ENCODE data around the gene ALG9. TPM values are rescaled to one million over a fixed set of nuclear protein-coding genes. Genes with fewer than 3 reads are reported as not detected.
A peak's percentile ranks its signal among the peaks of the same experiment; 100 is the strongest.
"Not testable (repeated sequence)": the region's sequence is repeated elsewhere in the genome, so short reads cannot be mapped to it uniquely, and the experiment has no call there.

The ALG9 gene
- total RNA-seq, 1 donor from 2014 or later, result 95.6 TPM

DNA sequence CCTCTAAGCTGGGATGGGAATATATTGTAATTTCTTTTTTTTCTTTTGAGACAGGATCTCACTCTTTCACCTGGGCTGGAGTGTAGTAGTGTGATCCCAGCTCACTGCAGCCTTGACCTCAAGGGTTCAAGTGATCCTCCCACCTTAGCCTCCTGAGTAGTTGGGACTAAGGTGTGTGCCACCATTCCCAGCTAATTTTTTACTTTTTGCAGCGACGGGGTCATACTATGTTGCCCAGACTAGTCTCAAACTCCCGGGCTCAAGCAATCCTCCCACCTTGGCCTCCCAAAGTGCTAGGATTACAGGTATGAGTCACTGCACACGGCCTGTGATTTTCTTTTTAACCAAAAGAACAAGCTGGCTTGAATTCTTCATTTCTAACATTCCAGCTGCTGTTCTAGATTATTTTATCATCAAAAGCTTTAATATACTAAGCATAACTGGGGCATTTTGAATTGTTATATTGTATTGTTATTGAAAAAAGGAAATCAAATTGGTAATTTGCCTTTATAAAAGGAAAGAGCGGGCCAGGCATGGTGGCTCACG lies 78.4 kb downstream of the ALG9 start:
- no peak for DNase-seq

DNA sequence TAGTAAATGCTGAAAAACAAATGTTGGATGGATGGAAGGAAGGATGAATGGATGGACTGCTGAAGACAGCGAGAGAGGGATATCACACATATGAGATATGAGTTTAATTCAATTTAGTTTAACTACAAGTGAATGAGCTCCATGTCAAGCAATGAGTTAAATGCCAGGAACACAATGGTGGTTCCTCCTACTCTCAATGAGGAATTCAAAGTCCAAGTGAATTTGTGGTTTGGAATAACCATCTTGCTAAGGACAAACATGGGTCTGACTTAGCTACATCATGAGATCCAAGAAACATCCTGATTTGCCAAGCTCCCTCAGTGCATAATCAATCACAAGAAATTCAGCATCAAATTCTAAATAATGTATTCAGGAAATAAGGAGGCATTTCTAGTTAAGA lies 79.1 kb downstream of the ALG9 start:
- DNase-seq, result no peak

DNA sequence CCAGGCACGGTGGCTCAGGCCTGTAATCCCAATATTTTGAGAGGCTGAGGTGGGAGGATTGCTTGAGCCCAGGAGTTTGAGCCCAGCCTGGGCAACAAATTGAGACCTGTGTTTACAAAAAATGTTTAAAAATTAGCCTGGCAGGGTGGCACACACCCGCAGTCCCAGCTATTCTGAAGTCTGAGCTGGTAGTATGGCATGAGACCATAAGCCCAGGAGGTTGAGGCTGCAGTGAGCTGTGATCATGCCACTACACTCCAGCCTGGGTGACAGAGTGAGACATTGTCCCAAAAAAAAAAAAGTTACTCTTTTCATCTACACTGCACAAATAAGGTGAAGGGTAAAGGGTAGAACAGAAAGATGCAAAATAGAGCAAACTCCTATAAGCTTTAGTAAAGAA lies 82.9 kb downstream of the ALG9 start:
- no peak for DNase-seq

GRCh38 chr11:111788051-111788450 lies 83.3 kb downstream of the ALG9 start:
- no peak for DNase-seq

DNA sequence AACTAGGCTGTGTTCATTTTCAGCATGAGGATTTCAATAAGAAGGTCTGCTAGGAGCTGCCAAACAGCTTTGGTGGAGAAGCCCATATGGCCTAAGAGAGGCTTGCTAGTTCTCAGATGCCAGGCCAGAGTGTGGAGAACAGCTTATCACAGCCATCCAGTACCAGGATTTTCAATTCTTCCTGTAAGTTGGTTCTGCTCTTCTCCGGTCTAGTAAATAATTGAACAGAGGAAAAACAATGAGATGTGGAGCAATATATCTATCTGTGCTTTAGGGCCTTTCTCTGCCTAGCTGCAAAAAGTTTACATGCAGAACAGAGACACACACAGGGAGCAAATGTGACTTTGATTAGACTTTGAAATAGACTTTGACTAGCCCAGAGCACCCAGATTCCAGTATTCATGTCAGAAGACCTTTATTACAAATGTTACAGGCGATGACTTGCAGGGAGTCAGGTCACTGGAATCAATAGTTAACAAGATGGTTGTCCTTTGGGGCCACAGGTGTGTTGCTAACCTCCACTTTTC lies 85.4 kb downstream of the ALG9 start:
- no peak for DNase-seq

DNA sequence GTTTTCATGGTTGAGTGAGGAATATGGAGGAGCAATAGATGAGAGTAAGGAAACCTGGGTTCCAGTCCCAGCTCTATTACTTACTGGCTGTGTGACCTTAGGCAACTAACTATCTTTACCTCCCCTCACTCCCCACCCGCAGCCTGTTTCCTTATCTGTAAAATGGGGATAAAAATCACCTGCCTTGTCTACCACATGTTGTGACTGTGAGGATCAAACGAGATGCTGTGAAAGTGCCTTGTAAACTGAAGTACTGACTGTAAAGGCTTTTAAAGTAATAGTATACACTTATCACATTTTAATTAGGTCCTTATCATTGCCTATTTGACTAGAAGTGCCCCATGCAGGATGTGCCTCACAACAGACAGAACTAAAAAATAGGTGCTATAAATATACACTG lies 86.3 kb downstream of the ALG9 start:
- no peak for DNase-seq

DNA sequence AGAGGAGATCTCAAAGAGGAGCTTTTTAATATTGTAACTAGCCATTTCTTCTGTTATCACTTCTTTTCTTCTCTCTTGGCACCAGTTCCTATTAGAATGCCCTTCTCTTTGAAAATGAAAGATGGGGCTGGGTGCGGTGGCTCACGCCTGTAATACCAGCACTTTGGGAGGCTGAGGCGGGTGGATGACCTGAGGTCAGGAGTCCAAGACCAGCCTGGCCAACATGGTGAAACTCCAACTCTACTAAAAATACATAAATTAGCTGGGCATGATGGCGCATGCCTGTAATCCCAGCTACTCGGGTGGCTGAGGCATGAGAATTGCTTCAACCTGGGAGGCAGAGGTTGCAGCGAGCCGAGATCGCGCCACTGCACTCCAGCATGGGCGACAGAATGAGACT lies 87.1 kb downstream of the ALG9 start:
- not testable (repeated sequence) for DNase-seq

DNA sequence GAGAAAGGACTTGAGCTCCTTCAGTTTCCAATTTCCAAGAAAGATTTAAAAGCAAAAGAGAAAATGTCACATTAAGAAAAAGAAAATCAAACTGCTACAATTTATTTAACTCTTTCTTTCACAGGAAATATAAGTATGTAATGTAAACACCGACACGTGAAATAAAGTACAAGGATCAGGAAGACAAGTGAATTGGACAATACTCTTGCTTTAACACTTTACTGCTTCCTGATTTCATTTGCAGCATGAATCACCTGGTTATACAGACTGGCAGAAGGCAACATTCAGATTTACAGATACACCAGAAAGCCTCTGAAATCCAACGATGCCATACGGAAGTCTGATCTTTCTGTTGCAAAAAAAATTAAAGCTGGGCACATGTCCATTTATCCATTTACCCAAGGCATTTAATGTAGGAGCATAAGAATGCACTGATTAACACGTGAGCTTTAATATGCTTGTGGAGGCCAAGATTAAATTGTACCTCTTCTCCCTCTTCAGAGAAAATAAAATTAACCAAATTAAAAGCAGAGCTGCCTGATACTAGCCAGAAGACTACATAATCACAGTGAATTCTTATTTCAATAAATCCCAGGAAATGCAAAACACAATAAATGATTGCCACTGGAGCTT lies 89.2 kb downstream of the ALG9 start:
- no peak for DNase-seq

DNA sequence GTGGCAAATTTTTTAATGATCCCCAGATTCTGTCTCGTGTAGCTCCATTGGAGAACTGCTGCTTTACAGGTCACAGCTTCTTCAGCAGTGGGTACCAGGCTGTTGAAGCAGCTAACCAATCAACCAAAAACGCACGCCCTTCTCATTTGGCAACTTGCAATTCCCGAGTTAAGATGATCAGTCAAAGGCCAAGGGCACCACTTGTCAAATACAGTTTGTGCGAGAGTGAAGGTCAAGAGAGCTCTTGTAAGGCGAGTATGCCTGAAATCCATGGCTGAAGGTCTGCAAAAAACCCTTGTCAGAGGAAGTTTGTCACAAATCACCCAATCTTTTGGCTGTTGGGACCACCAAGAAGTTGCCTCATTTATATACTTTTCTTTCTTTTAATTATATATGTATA lies 92.3 kb downstream of the ALG9 start:
- DNase-seq, result no peak

DNA sequence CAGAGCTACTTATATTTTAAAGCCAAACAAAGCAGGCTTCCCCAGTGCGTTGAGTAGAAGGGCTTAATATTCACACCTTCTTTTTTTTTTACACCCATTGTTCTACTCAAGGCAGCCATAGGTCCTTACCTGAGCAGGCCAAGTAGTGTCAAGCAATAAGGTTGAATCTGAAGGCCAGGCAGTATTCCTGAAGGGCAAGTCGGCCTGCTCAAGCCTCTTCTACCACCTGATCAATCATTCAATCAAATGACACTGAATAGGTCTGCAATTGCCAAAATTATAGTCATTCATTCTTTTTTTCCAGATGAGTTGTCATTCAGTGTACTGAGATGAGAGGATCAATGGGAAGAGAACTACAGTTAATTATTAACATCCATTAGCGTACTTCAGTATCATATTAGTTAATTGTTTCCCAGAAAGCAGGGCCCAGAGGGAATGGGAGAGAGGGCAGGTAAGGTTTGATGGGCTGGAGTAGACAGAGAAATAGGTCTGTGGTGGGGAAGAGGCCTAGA lies 93.3 kb downstream of the ALG9 start:
- no peak for DNase-seq

DNA sequence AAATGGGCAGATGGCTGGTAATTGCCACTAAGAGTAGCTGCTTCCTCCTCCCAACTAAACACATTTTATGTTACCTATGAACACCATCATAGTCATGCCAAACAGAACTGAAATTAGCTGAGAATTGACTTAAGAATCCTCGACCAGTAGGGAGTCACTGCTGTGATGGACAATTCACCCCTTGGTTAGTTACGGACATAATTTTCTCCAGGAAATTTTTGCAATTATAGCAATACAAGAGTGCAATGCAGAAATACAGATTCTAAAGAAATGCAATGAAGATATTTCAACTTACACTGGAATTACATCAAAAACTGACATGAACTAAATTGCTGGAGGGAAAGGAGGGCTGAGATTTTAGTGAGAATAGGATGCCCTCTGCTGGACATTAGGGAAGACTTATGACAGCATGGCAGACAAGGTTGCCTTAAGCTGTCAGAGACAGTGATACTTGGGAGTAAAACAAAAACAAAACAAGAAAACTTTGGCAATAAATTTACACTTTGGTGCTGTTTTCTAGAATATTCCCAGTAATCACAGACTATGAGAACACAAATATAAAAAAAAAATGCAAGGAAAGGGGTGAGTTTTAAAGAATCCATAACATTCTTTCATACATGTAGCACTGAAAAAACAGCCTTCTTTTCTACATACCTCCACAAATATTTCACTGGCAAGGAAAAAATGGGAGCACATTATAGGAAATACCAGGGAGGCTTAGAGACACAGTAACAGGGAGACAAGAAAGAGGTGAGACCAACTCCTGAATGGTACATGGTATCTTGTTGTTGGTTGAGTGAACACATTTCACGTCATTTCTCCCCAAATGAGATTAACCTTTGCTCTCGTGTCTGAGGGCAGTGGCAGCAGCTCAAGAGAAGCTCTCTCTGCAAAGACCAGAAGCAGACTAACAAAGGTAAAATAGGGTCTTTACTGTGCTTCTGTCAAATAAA lies 94.0 kb downstream of the ALG9 start:
- DNase-seq, result no peak

DNA sequence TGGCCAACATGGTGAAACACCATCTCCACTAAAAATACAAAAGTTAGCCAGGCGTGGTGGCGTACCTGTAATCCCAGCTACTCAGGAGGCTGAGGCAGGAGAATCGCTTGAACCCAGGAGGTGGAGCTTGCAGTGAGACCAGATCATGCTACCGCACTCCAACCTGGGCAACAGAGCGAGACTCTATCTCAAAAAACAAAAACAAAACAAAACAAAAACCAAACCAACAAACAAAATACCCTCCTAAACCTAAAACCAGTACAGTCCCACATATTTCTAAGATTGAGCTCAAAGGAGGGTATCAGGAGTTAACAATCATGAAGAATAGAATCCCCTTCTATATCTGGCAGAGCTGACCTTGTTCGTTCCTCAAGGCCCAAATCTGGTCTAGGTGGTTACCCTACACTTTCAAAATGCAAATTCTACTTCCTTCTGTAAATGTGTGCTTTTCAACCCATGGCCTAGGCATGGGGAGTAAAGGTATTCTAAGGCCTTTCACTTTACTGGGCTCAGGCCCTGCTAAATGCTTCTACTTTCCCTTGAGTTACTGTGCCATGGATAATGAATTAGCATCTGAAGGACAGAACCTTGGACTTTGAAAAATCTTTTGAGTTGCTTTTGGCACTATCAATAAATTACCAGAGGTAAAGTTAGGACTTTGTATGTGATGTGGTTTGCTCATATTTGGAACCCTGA lies 94.8 kb downstream of the ALG9 start:
- DNase-seq, result no peak

GRCh38 chr11:111774955-111775710 lies 96.2 kb downstream of the ALG9 start:
- DNase-seq, result no peak

DNA sequence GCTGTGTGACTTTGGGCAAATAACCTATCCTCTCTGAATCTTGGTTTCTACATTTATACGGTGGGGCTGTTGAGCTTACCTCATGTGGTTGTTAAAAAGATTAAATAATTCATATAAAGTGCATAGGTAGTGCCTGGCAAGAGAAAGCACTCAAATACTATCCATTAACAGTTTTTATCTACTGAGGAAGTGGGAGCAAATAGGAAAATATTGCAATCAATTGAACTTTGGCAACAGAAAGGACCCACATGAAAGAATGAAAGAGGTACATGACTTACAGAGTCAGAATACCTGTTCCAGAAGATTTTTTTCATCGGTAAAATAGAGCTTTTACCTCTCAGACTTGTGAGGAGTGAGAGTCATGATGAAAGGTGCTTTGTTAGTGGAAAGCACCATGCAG lies 98.8 kb downstream of the ALG9 start:
- no peak for DNase-seq

DNA sequence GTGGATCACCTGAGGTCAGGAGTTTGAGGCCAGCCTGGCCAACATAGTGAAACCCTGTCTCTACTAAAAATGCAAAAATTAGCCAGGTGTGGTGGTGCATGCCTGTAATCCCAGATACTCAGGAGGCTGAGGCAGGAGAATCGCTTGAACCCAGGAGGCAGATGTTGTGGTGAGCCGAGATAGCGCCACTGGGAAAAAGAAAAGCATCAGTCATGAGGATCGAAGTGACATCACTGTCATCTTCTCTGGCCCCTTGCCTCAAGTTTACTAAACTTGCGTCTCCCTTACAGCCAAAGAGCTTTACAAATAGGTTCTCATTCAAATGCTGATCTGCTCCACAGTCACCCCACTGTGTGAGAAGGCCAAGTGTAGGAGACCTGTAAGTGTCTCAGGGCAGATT lies 100.2 kb downstream of the ALG9 start:
- not testable (repeated sequence) for DNase-seq

- no peak for DNase-seq
Observed at GRCh38 chr11:111770581-111771134, 100.7 kb downstream of the ALG9 start.

DNA sequence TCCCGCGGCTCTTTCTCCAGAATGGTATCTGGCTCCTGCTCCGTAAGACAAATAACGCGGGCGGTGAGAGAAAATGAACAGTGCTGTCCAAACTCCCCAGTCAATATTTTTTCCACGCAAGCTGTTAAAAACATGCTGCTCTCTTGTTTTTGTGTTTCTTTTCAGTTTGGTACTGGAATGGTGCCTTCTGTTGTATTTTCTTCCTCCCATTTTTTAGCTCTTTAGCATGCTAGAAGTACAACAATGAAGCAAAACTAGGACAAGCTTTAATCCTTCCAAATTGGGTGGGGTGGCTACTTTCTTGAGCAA lies 104.6 kb downstream of the ALG9 start:
- DNase-seq, result no peak

DNA sequence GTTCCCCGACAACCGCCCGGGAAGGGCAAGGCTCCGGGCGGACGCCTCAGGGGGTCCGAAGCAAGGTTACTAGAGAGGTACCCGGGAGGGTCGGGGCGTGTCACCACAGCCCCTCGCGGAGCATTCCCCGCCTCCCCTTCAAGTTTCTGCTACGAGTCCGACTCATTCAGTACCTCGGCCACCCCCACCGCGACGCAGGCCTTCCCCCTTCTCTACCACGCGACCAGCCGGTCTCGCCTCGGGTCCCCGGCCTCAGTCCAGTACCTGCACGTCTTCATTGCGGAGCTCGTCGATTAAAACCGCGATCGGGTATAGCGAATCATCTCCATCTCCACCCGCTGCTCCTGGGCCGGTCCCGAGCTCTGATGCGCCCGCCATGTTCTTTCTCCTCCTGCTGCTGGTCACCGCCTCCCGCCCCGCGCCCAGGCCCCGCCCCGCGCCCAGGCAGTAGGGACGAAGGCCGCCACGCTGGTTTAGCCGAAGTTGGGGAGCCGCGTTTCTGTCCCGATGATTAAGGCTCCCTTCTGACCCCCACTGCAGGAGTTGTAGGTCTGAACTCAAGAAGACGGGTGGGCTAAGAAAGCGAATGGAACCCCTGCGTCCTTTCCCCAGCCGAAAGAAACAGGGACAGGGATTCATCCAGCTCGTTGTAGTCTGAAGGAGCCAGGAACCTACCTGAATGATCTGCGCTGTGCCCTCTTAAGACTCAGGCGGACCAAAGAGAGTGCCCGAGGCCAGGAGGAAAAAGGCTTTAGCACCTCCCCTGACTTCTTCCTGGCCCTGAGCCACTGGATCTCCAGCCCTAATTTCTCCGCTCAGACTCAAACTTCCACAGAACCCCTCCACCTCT lies 105.2 kb downstream of the ALG9 start, which contains the start of gene PPP2R1B:
PPP2R1B (minus strand) TSS at position 406 of the 850 bp plus-strand sequence; CDS start at position 378, 28 bp downstream.
- DNase-seq, result peak; percentile 85

DNA sequence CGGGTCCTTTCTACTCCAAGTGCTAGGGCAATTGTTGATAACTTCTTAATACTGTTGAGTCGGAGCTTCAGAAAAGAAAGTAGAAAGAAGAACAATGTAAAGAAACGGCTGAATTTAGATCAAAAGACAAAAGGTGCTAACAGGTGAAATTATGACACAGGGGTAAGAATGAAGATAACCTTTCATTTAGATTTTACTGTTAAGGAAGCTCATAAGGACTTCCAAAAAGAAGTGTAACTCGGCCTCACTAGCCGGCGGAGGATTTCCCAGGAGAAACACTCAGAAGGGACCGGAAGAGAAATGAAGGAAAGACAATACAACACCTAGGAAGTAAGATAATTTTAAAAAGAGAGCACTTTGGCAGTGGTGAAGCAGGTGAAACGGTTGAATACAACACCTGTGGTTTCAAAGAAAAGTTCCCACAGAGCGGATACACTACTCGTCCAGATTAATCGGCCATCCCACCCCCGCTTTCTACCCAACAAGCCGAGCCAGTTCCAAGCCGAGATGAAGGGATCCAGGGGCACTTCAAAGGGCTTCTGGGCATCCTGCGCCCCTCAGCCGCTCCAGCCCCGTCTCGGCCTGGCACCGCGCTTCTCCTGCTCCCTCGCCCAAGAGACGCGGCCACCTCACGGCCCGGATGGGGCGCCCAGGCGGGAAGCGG lies 105.9 kb downstream of the ALG9 start:
- no peak for DNase-seq

DNA sequence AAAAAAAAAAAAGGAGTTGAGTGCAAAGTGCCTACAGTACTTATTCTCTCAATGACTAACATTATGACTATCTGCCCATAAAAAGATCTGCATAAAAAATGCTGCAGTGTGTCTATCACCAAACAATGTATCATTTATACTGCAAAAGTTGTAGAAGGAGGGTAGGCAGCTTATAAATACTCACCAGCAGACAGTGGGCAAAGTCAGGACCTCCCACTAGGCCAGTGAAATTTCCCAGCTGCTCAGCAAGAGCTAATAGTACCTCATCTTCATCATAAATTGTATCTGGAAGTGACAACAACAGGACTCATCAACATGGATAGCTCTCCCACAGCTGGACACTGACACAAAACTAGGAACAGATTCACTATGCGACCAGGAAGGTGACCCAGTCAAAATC lies 106.8 kb downstream of the ALG9 start:
- DNase-seq, result no peak
